Adrenal gland (tissue), 12 donors: ENCODE results near the gene ATP5F1B. TPM values are rescaled to one million over a fixed set of nuclear protein-coding genes. Genes with fewer than 3 reads are reported as not detected.
"Not testable (repeated sequence)": the region's sequence is repeated elsewhere in the genome, so short reads cannot be mapped to it uniquely, and the experiment has no call there.

Experiments used
- DNase-seq, 7 donors: peaks; one replicate each; pipeline ENCODE4 v3.0.0-alpha.2; 2019 to 2020
- H3K27ac ChIP-seq, 5 donors: fragments of 200-600 bp; sonication (generic) in 4 of 5; 1 replicate in 3 of 5; 2 replicates in 2 of 5; pipeline versions ENCODE4 v1.5.1 to v1.8.0; 2016 to 2020; ENCODE audit warnings: mild to moderate bottlenecking in 1 of 5
- H3K27me3 ChIP-seq: fragments of 200-600 bp; 2 replicates; pipeline ENCODE4 v1.8.0; 2021
- H3K36me3 ChIP-seq, 2 donors: fragments of 200-600 bp; replicated peaks in 1 of 2; 1 replicate in 1 of 2; 2 replicates in 1 of 2; pipeline versions ENCODE4 v1.5.1 to v1.8.0; 2018 to 2022
- H3K4me1 ChIP-seq, 2 donors: fragments of 200-600 bp; replicated peaks in 1 of 2; 1 replicate in 1 of 2; 2 replicates in 1 of 2; pipeline versions ENCODE4 v1.5.1 to v1.8.0; 2018 to 2021
- H3K4me3 ChIP-seq, 4 donors: fragments of 200-600 bp; sonication (generic) in 3 of 4; one replicate each; pipeline ENCODE4 v1.5.1; 2016 to 2018
- H3K9me3 ChIP-seq, 3 donors: fragments of 200-600 bp; sonication (generic) in 1 of 3; replicated peaks in 1 of 3; 1 replicate in 2 of 3; 2 replicates in 1 of 3; pipeline versions ENCODE4 v1.5.1 to v1.8.0; 2016 to 2021
- CTCF ChIP-seq, 6 experiments: fragments of 450-650 bp in 4 of 6; fragments of 200-600 bp in 2 of 6; sonication (generic) in 1 of 6; IDR thresholded peaks; 1 replicate in 5 of 6; 2 replicates in 1 of 6; pipeline versions ENCODE4 v1.5.1 to v1.8.0; 2016 to 2021; ENCODE audit warnings: antibody characterized with exemption in 6 of 6, mild to moderate bottlenecking in 2 of 6, moderate library complexity in 1 of 6
- POLR2A ChIP-seq, 2 donors: fragments of 450-650 bp; IDR thresholded peaks; one replicate each; pipeline ENCODE4 v1.6.1; 2017; ENCODE audit warnings: antibody characterized with exemption in 2 of 2, mild to moderate bottlenecking in 2 of 2, moderate library complexity in 1 of 2
- WGBS, 4 donors: extraction: QIAGEN DNeasy Blood & Tissue Kit in 2 of 4; methylation state at CpG; one replicate each; pipeline versions ENCODE4 v1.1.5 to v1.1.7; 2013 to 2017; 5-methylcytosine and 5-hydroxymethylcytosine counted together
- intact Hi-C, 2 donors: fragments of 100-400 bp; cut with DNase I; formaldehyde crosslinking; loops; one replicate each; pipeline versions ENCODE4 v1.14.1 to v1.15.0; 2022 to 2023
- polyA plus RNA-seq, 3 donors: library from polyadenylated mRNA; stranded (reverse); fragments of 200-250 nt in 2 of 3; fragments of 350-450 nt in 1 of 3; fragmentation: Illumina TruSeq in 1 of 3; extraction: RNeasy Lipid Tissue Mini Kit (QIAGEN cat#74804) in 1 of 3; gene quantifications; one replicate each; pipeline ENCODE4 v1.2.3, GENCODE V29; 2013 to 2014
- total RNA-seq, 9 donors: library from RNA; depleted of rRNA in 4 of 9; stranded (reverse); fragments of >200 nt in 4 of 9; fragments of 120-200 nt in 1 of 9; fragmentation: NEBNext Ultra II Directional in 1 of 9; extraction: Animal tissue kit (Norgen Biotek cat#: 25700) in 1 of 9; gene quantifications; one replicate each; pipeline versions ENCODE4 v1.1.0 to v1.2.4, GENCODE V29; 2013 to 2023
- donor health status: healthy with polysubstance abuse.
- donor health status: Bipolar disorder and iron deficiency.
- donor health status: DM: yes; HTN: yes; CAD: no.
- donor health status: DM: no; HTN: no; CAD: no.
- donor health status: DM: no; HTN: no; CAD: no.
- donor health status: DM: yes; HTN: yes; CAD: no.

The ATP5F1B gene
- total and polyA plus RNA-seq, 12 donors = 306 to 1,296 (median 754) TPM

GRCh38 chr12:56661979-56662638, 16.3 kb upstream of the ATP5F1B start:
- no peak overlapping the region for H3K4me3 ChIP-seq
- no peaks in the 10 kb centered on the region for H3K27me3 ChIP-seq
- no peaks in the 10 kb centered on the region for H3K9me3 ChIP-seq
- peak in 3 of 7 donors; percentile 8 to 20 (median 10) for DNase-seq
- no peak overlapping the region for H3K27ac ChIP-seq
- intact Hi-C loops = no loop called here
- 90 to 97% (median 94%) methylated on average over 10 to 13 of the region's 13 CpGs for WGBS, 4 donors
- no peak for TF ChIP-seq POLR2A (IDR thresholded peaks at IDR 0.05)
- no peaks in the 10 kb centered on the region for H3K4me1 ChIP-seq
- peaks cover 0 to 44% of the 10 kb centered on the region in 2 donors for H3K36me3 ChIP-seq

- Histone ChIP-seq H3K27ac (no peak overlapping the region), H3K9me3 (no peaks in the 10 kb centered on the region), H3K36me3 (peaks cover 0 to 38% of the 10 kb centered on the region in 2 donors), H3K27me3 (no peaks in the 10 kb centered on the region), H3K4me1 (no peaks in the 10 kb centered on the region), H3K4me3 (no peak overlapping the region)
- intact Hi-C loops = no loop called here
- WGBS, 4 donors = 86 to 95% (median 94%) methylated on average over 7 of the region's 7 CpGs
- no peak for TF ChIP-seq CTCF (IDR thresholded peaks at IDR 0.05)
- TF ChIP-seq POLR2A (IDR thresholded peaks at IDR 0.05) = no peak
- DNase-seq = peak in 3 of 7 donors; percentile 4 to 18 (median 15)
These were observed 15.8 kb upstream of the ATP5F1B start for GRCh38 chr12:56661560-56661959.

- DNase-seq = no peak
- H3K27ac ChIP-seq = no peak overlapping the region
- no peaks in the 10 kb centered on the region for H3K27me3 ChIP-seq
- WGBS, 4 donors = 74 to 92% (median 91%) methylated on average over 1 of the region's 1 CpG
- H3K36me3 ChIP-seq = peaks cover 0 to 13% of the 10 kb centered on the region in 2 donors
- H3K4me1 ChIP-seq = no peaks in the 10 kb centered on the region
- TF ChIP-seq CTCF (IDR thresholded peaks at IDR 0.05) (no peak), POLR2A (IDR thresholded peaks at IDR 0.05) (no peak)
- intact Hi-C loops = no loop called here
- no peak overlapping the region for H3K4me3 ChIP-seq
- peaks cover 0 to under 1% (median 0%) of the 10 kb centered on the region in 3 donors for H3K9me3 ChIP-seq
These were observed 13.1 kb upstream of the ATP5F1B start for GRCh38 chr12:56658921-56659320.

GRCh38 chr12:56657416-56658379, 11.9 kb upstream of the ATP5F1B start:
- Histone ChIP-seq H3K4me1 (no peaks in the 10 kb centered on the region), H3K4me3 (no peak overlapping the region), H3K27ac (no peak overlapping the region), H3K27me3 (no peaks in the 10 kb centered on the region), H3K9me3 (peaks cover 0 to 3% (median 0%) of the 10 kb centered on the region in 3 donors), H3K36me3 (peaks cover 0 to 1% of the 10 kb centered on the region in 2 donors)
- intact Hi-C loops = no loop called here
- no peak for TF ChIP-seq POLR2A (IDR thresholded peaks at IDR 0.05)
- TF ChIP-seq CTCF (IDR thresholded peaks at IDR 0.05) = no peak
- peak in 4 of 7 donors; percentile 7 to 20 (median 16) for DNase-seq
- WGBS, 4 donors = 76 to 86% (median 86%) methylated on average over 5 to 7 of the region's 7 CpGs

GRCh38 chr12:56653781-56654180, 8.0 kb upstream of the ATP5F1B start:
- H3K27ac ChIP-seq, intact Hi-C loops, H3K36me3 ChIP-seq, H3K4me1 ChIP-seq, H3K4me3 ChIP-seq, H3K27me3 ChIP-seq, H3K9me3 ChIP-seq: not testable (repeated sequence)
- WGBS, 4 donors = 78 to 90% (median 85%) methylated on average over 5 of the region's 5 CpGs
- peak in 2 of 7 donors; percentile 10 to 13 for DNase-seq

GRCh38 chr12:56648023-56648422, 2.2 kb upstream of the ATP5F1B start:
- H3K36me3 ChIP-seq = peaks cover 0 to 15% of the 10 kb centered on the region in 2 donors
- 91 to 94% (median 93%) methylated on average over 9 of the region's 9 CpGs for WGBS, 4 donors
- peaks cover 4 to 25% of the 10 kb centered on the region in 2 donors for H3K4me1 ChIP-seq
- not testable (repeated sequence) for H3K27ac ChIP-seq, H3K27me3 ChIP-seq, H3K9me3 ChIP-seq, H3K4me3 ChIP-seq
- peak in 1 of 7 donors; percentile 51 for DNase-seq
- intact Hi-C loops = loop anchor here in 1 of 2 donors (10.0 kb wide), 1 partner anchor 77 kb away; the partner anchor contains the start of gene NACA
